B cell (primary cell): ENCODE measurements around the gene PEPD. TPM values are rescaled to one million over a fixed set of nuclear protein-coding genes. Genes with fewer than 3 reads are reported as not detected.

Experiments used
- ATAC-seq: fragments of 200-7000 bp; cut with Tn5 transposase; one replicate; pipeline ENCODE4 v1.10.0; 2021; ENCODE audit warnings: low read depth, mild to moderate bottlenecking, moderate number of reproducible peaks, moderate library complexity
- CTCF ChIA-PET: fragments of 350-600 bp; sonication (Branson Sonifier 250); formaldehyde crosslinking; loops from one replicate; lab custom pipeline; 2021; ENCODE audit warnings: antibody characterized with exemption, inconsistent platforms; lab: Charles Lee
- POLR2A ChIA-PET: fragments of 350-600 bp; sonication (Branson Sonifier 250); formaldehyde crosslinking; loops from one replicate; lab custom pipeline; 2021; ENCODE audit warnings: antibody characterized with exemption; lab: Charles Lee
- DNase-seq: peaks from one replicate; pipeline ENCODE4 v3.0.0; 2013
- H2AFZ ChIP-seq: 2 replicates; pipeline ENCODE4 v1.6.1; 2012; ENCODE audit warnings: mild to moderate bottlenecking, low read depth, low read length; ENCODE audit not compliant: insufficient read depth, poor library complexity, severe bottlenecking
- H3K27ac ChIP-seq, 2 donors: 1 replicate in 1 of 2; 2 replicates in 1 of 2; pipeline ENCODE4 v1.5.1; 2012 to 2013; ENCODE audit warnings: low read length in 2 of 2, mild to moderate bottlenecking in 2 of 2, moderate library complexity in 1 of 2
- H3K27me3 ChIP-seq, 4 experiments: fragments of 200-600 bp in 1 of 4; sonication (generic) in 1 of 4; replicated peaks in 1 of 4; 1 replicate in 2 of 4; 2 replicates in 2 of 4; pipeline versions ENCODE4 v1.6.1 to v1.7.0; 2013 to 2016; ENCODE audit warnings: low read length in 3 of 4, mild to moderate bottlenecking in 2 of 4, mixed read lengths in 1 of 4, moderate library complexity in 1 of 4; ENCODE audit not compliant: insufficient read depth in 4 of 4, control insufficient read depth in 3 of 4; ENCODE audit errors: control extremely low read depth in 1 of 4
- H3K36me3 ChIP-seq, 2 experiments: replicated peaks in 1 of 2; 1 replicate in 1 of 2; 2 replicates in 1 of 2; pipeline versions ENCODE4 v1.6.1 to v1.7.1; 2013; ENCODE audit warnings: low read length in 1 of 2; ENCODE audit not compliant: insufficient read depth in 2 of 2, control insufficient read depth in 1 of 2; ENCODE audit errors: control extremely low read depth in 1 of 2, extremely low read depth in 1 of 2
- H3K4me1 ChIP-seq, 2 donors: fragments of 200-600 bp in 1 of 2; sonication (generic) in 1 of 2; 1 replicate in 1 of 2; 2 replicates in 1 of 2; pipeline versions ENCODE4 v1.5.1 to v1.6.1; 2013 to 2017; ENCODE audit warnings: low read length in 2 of 2; ENCODE audit not compliant: control insufficient read depth in 2 of 2, insufficient read depth in 2 of 2
- H3K4me2 ChIP-seq: replicated peaks from 2 replicates; pipeline ENCODE3; 2012; ENCODE audit warnings: mild to moderate bottlenecking, low read depth, low read length; ENCODE audit not compliant: poor library complexity, severe bottlenecking
- H3K4me3 ChIP-seq, 5 experiments: fragments of 200-600 bp in 1 of 5; sonication (generic) in 1 of 5; 1 replicate in 3 of 5; 2 replicates in 2 of 5; pipeline versions ENCODE4 v1.5.1 to v1.7.0; 2011 to 2016; ENCODE audit warnings: low read length in 4 of 5, mild to moderate bottlenecking in 4 of 5, low read depth in 2 of 5, control low read depth in 1 of 5, moderate library complexity in 1 of 5; ENCODE audit not compliant: insufficient read depth in 1 of 5; ENCODE audit errors: control extremely low read depth in 1 of 5, extremely low read depth in 1 of 5
- H3K79me2 ChIP-seq: fragments of 200-600 bp; sonication (generic); one replicate; pipeline ENCODE4 v1.6.0; 2016; ENCODE audit warnings: low read length; ENCODE audit not compliant: control insufficient read depth, insufficient read depth
- H3K9ac ChIP-seq: fragments of 200-600 bp; sonication (generic); 2 replicates; pipeline ENCODE4 v1.6.1; 2017; ENCODE audit warnings: mild to moderate bottlenecking, low read length, moderate library complexity
- H3K9me3 ChIP-seq, 3 donors: one replicate each; pipeline versions ENCODE4 v1.6.1 to v1.7.1; 2013; ENCODE audit warnings: low read length in 2 of 3; ENCODE audit not compliant: control insufficient read depth in 2 of 3, insufficient read depth in 1 of 3; ENCODE audit errors: control extremely low read depth in 1 of 3
- H4K20me1 ChIP-seq: 2 replicates; pipeline ENCODE4 v1.6.0; 2012; ENCODE audit warnings: mild to moderate bottlenecking, low read length; ENCODE audit not compliant: insufficient read depth, control insufficient read depth, poor library complexity, severe bottlenecking
- H3K27ac Mint-ChIP-seq: one replicate; pipeline ENCODE4 v1.8.0; 2021; ENCODE audit warnings: mixed read lengths
- H3K27me3 Mint-ChIP-seq: one replicate; pipeline ENCODE4 v1.8.0; 2021; ENCODE audit warnings: mixed read lengths
- H3K4me1 Mint-ChIP-seq: one replicate; pipeline ENCODE4 v1.8.0; 2021; ENCODE audit warnings: mixed read lengths
- H3K4me3 Mint-ChIP-seq: one replicate; pipeline ENCODE4 v1.8.0; 2021; ENCODE audit warnings: mixed read lengths
- H3K9me3 Mint-ChIP-seq: one replicate; pipeline ENCODE4 v1.8.0; 2022; ENCODE audit warnings: mixed read lengths; ENCODE audit not compliant: insufficient read depth
- CTCF ChIP-seq: fragments of 200-600 bp; IDR thresholded peaks from one replicate; pipeline ENCODE4 v1.8.0; 2022; ENCODE audit warnings: antibody characterized with exemption, mild to moderate bottlenecking
- EZH2 ChIP-seq: IDR thresholded peaks from 2 replicates; pipeline ENCODE4 v1.6.1; 2012; ENCODE audit warnings: borderline replicate concordance, low read depth, mild to moderate bottlenecking, moderate library complexity, low read length; ENCODE audit not compliant: insufficient read depth, poor library complexity, severe bottlenecking
- WGBS: methylation state at CpG from one replicate; pipeline ENCODE4 v1.1.5; 2013; ENCODE audit warnings: missing lambda C conversion rate; ENCODE audit not compliant: insufficient coverage; 5-methylcytosine and 5-hydroxymethylcytosine counted together
- intact Hi-C: fragments of 100-400 bp; cut with micrococcal nuclease; formaldehyde crosslinking; loops from one replicate; pipeline ENCODE4 v1.10.0; 2022
- polyA plus RNA-seq: library from polyadenylated mRNA; depleted of rRNA; stranded (reverse); fragments of >200 nt; gene quantifications from 2 replicates; pipeline ENCODE4 v1.2.3, GENCODE V29; 2012
- total RNA-seq, 2 donors: library from RNA; stranded (reverse); fragments of 120-200 nt in 1 of 2; gene quantifications; 1 replicate in 1 of 2; 2 replicates in 1 of 2; pipeline versions ENCODE4 v1.2.3 to v1.2.4, GENCODE V29; 2013 to 2022

The PEPD gene
- total and polyA plus RNA-seq, 2 donors (not counting 1 experiment from before 2014, with no cell fraction given), result 36.4 to 42.7 TPM

- Mint-ChIP-seq H3K27ac (no peak overlapping the region), H3K4me3 (no peak overlapping the region), H3K27me3 (no peaks in the 10 kb centered on the region), H3K9me3 (no peaks in the 10 kb centered on the region), H3K4me1 (no peaks in the 10 kb centered on the region)
- no peak for ATAC-seq
- Histone ChIP-seq H4K20me1 (no peaks in the 10 kb centered on the region), H3K79me2 (no peaks in the 10 kb centered on the region), H3K27me3 (no peaks in the 10 kb centered on the region), H3K9ac (no peak overlapping the region), H3K36me3 (peaks cover 0 to 10% of the 10 kb centered on the region in 2 experiments), H3K27ac (no peak overlapping the region), H3K4me1 (no peaks in the 10 kb centered on the region), H3K9me3 (no peaks in the 10 kb centered on the region), H3K4me3 (no peak overlapping the region), H2AFZ (no peak overlapping the region), H3K4me2 (no peak overlapping the region)
- intact Hi-C loops, result no loop called here
- TF ChIP-seq EZH2 (no peak), CTCF (no peak)
- CTCF ChIA-PET, result no interaction called here
- POLR2A ChIA-PET, result no interaction called here
- 96% methylated on average over 10 of the region's 12 CpGs for WGBS
- DNase-seq, result no peak
These were observed 23.8 kb downstream of the PEPD start for GRCh38 chr19:33497778-33498175.

GRCh38 chr19:33497131-33497777, 24.3 kb downstream of the PEPD start:
- Histone ChIP-seq H4K20me1 (no peaks in the 10 kb centered on the region), H3K27me3 (no peaks in the 10 kb centered on the region), H3K36me3 (peaks cover 0 to 10% of the 10 kb centered on the region in 2 experiments), H3K4me3 (no peak overlapping the region), H3K4me1 (no peaks in the 10 kb centered on the region), H3K4me2 (no peak overlapping the region), H3K9ac (no peak overlapping the region), H3K79me2 (no peaks in the 10 kb centered on the region), H3K9me3 (no peaks in the 10 kb centered on the region), H2AFZ (no peak overlapping the region), H3K27ac (no peak overlapping the region)
- 93% methylated on average over 13 of the region's 15 CpGs for WGBS
- H3K27me3 Mint-ChIP-seq, result no peaks in the 10 kb centered on the region
- TF ChIP-seq EZH2 (no peak), CTCF (no peak)
- ChIA-PET POLR2A (no interaction called here), CTCF (no interaction called here)
- ATAC-seq (no peak), DNase-seq (no peak)
- H3K27ac Mint-ChIP-seq, result no peak overlapping the region
- H3K4me1 Mint-ChIP-seq, result no peaks in the 10 kb centered on the region
- intact Hi-C loops, result no loop called here
- no peaks in the 10 kb centered on the region for H3K9me3 Mint-ChIP-seq
- no peak overlapping the region for H3K4me3 Mint-ChIP-seq
